ENCODE data around the gene HNF1B. TPM values are rescaled to one million over a fixed set of nuclear protein-coding genes. Genes with fewer than 3 reads are reported as not detected.
A peak's percentile ranks its signal among the peaks of the same experiment; 100 is the strongest.

The HNF1B gene
- total and polyA plus RNA-seq, 12 donors, result not detected

DNA sequence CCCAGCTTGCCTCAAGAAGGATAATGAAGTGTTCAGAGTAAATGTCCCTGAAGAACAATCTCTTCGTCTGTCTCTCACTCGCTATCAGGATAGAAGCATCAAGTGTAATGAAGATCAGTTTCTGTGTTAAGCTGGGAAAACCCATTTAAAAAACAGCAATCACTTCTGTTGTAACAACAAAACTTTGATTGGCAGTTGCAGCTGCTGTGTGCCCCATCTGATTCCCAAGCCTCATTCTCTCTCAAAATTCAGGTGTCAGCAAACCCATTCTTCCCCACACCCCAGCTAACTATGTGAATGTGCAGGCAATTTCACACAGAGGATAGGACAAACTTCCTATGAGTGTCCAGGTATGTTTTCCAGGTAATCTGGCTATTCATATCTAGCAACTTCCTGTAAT is 2.4 kb upstream of the HNF1B start:
- Histone ChIP-seq H3K27ac (no peak overlapping the region), H3K4me1 (peaks cover 3 to 33% (median 24%) of the 10 kb centered on the region in 9 donors), H3K9me3 (no peaks in the 10 kb centered on the region), H3K4me3 (no peak overlapping the region), H3K36me3 (no peaks in the 10 kb centered on the region), H3K27me3 (peaks cover 23 to 97% (median 81%) of the 10 kb centered on the region in 7 donors)
- ATAC-seq (no peak), DNase-seq (no peak)
- TF ChIP-seq, protein P1, sequence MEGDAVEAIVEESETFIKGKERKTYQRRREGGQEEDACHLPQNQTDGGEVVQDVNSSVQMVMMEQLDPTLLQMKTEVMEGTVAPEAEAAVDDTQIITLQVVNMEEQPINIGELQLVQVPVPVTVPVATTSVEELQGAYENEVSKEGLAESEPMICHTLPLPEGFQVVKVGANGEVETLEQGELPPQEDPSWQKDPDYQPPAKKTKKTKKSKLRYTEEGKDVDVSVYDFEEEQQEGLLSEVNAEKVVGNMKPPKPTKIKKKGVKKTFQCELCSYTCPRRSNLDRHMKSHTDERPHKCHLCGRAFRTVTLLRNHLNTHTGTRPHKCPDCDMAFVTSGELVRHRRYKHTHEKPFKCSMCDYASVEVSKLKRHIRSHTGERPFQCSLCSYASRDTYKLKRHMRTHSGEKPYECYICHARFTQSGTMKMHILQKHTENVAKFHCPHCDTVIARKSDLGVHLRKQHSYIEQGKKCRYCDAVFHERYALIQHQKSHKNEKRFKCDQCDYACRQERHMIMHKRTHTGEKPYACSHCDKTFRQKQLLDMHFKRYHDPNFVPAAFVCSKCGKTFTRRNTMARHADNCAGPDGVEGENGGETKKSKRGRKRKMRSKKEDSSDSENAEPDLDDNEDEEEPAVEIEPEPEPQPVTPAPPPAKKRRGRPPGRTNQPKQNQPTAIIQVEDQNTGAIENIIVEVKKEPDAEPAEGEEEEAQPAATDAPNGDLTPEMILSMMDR (IDR thresholded peaks at IDR 0.05), result no peak
- 72 to 83% methylated on average over 2 of the region's 2 CpGs for WGBS, 2 donors
- intact Hi-C loops (cut with DNase I), result no loop called here

DNA sequence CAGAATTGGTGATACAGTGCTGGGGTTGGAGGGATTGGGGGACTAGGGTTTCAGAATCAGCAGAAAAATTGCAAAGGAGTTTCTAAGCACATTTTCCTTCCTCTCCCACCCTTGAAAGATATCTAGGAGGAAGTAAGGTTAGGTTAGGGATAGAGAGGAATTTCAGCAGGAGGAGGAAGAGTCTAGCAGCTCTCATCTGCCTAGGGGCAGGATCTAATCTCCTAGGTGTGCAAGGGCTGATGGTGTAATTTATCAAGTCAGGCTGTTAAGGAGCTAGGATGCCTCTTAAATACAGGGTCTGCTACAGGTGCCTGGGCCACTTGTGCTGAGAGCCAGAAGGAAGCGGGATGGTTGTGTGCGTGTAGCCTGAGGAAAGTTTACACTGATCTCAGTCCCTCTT is 1.8 kb upstream of the HNF1B start:
- H3K4me1 ChIP-seq, result peaks cover 8 to 39% (median 30%) of the 10 kb centered on the region in 9 donors
- peaks cover 29 to 99% (median 86%) of the 10 kb centered on the region in 7 donors for H3K27me3 ChIP-seq
- H3K27ac ChIP-seq, result no peak overlapping the region
- WGBS, 2 donors, result 65 to 68% methylated on average over 2 of the region's 2 CpGs
- H3K36me3 ChIP-seq, result no peaks in the 10 kb centered on the region
- no peaks in the 10 kb centered on the region for H3K9me3 ChIP-seq
- no peak for DNase-seq
- intact Hi-C loops (cut with DNase I), result no loop called here
- H3K4me3 ChIP-seq, result no peak overlapping the region
- no peak for ATAC-seq
- TF ChIP-seq, protein P1 (IDR thresholded peaks at IDR 0.05), result no peak

DNA sequence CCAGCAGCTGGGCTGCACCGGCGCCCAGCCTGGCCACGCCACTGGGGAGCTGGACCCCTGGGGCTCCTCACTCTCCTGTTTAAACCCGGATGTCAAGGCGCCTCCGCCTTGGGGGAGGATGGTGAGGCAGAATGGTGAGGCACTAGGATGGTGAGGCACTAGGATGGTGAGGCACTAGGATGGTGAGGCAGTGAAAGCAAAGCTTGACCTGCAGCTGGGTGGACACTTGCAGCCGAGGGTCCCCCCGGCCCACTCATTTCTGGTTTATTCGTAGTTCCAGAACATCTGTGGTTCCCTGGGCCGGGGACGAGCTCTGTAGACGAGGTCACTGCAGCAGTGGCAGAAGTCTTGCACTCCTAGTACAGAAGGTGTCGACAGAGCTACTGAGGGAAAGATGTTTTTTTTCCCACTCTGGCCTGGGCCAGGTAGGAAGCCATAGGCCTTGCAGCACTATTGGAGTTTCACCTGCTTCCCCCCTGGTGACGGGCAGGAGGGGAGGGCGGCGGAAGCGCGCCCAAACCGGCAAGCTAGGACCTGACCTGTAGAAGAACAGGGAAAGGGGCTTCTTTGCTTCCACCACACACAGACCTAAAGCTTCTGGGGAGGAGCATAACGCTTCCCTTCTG is 1.1 kb upstream of the HNF1B start:
- intact Hi-C loops (cut with DNase I), result loop anchor here in 1 of 10 donors (2.0 kb wide), 1 partner anchor 45 kb away; no protein-coding TSS in a partner anchor
- H3K4me3 ChIP-seq, result no peak overlapping the region
- no peaks in the 10 kb centered on the region for H3K36me3 ChIP-seq
- peaks cover 8 to 42% (median 32%) of the 10 kb centered on the region in 9 donors for H3K4me1 ChIP-seq
- TF ChIP-seq, protein P1 (IDR thresholded peaks at IDR 0.05), result no peak
- peaks cover 32 to 99% (median 86%) of the 10 kb centered on the region in 7 donors for H3K27me3 ChIP-seq
- no peak overlapping the region for H3K27ac ChIP-seq
- no peaks in the 10 kb centered on the region for H3K9me3 ChIP-seq
- DNase-seq (no peak), ATAC-seq (no peak)
- 19 to 25% methylated on average over 20 of the region's 20 CpGs for WGBS, 2 donors

DNA sequence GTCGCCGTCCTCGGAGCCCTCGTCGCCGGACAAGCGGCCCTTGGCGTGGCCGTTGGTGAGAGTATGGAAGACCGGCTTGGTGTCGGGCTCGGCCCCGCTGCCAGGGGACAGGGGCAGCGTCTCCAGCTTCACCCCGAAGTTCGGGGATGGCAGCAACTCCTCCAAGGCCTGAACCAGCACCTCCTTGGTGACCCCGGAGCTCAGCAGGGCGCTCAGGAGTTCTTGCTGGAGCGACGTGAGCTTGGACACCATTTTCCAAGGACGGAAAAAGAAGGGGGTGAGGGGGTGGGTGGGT is 279 bp downstream of the HNF1B start:
- peaks cover 8 to 42% (median 32%) of the 10 kb centered on the region in 9 donors for H3K4me1 ChIP-seq
- 5% methylated on average over 21 of the region's 21 CpGs for WGBS, 2 donors
- peak overlapping the region in 1 of 10 donors; percentile 23 for H3K4me3 ChIP-seq
- H3K36me3 ChIP-seq, result no peaks in the 10 kb centered on the region
- ATAC-seq (no peak), DNase-seq (no peak)
- no peak overlapping the region for H3K27ac ChIP-seq
- intact Hi-C loops (cut with DNase I), result loop anchor here in 1 of 10 donors (2.0 kb wide), 1 partner anchor 44 kb away; no protein-coding TSS in a partner anchor
- H3K9me3 ChIP-seq, result no peaks in the 10 kb centered on the region
- peaks cover 32 to 100% (median 97%) of the 10 kb centered on the region in 7 donors for H3K27me3 ChIP-seq
- TF ChIP-seq, protein P1 (IDR thresholded peaks at IDR 0.05), result no peak
